Measurements from ENCODE around the gene COL6A2.

The COL6A2 gene

GRCh38 chr21:46128933-46129571, 31.1 kb downstream of the COL6A2 start:
- TF ChIP-seq CTCF (IDR thresholded peaks at IDR 0.05; ENCODE audit: insufficient read depth, low read depth, low read length, missing control alignments): no peak
- H3K4me3 ChIP-seq (ENCODE audit: low read length): no peak overlapping the region
- DNase-seq (ENCODE audit: low read depth): no peak

GRCh38 chr21:46129846-46130651, 32.1 kb downstream of the COL6A2 start:
- H3K4me3 ChIP-seq (ENCODE audit: low read length): no peak overlapping the region
- TF ChIP-seq CTCF (IDR thresholded peaks at IDR 0.05; ENCODE audit: insufficient read depth, low read depth, low read length, missing control alignments): no peak
- DNase-seq (ENCODE audit: low read depth): no peak

- DNase-seq (ENCODE audit: low read depth): no peak
- TF ChIP-seq CTCF (IDR thresholded peaks at IDR 0.05; ENCODE audit: insufficient read depth, low read depth, low read length, missing control alignments): no peak
- H3K4me3 ChIP-seq (ENCODE audit: low read length): no peak overlapping the region
These were observed 33.1 kb downstream of the COL6A2 start for GRCh38 chr21:46130831-46131587.

- no peak overlapping the region for H3K4me3 ChIP-seq (ENCODE audit: low read length)
- no peak for TF ChIP-seq CTCF (IDR thresholded peaks at IDR 0.05; ENCODE audit: insufficient read depth, low read depth, low read length, missing control alignments)
- no peak for DNase-seq (ENCODE audit: low read depth)
These were observed 33.6 kb downstream of the COL6A2 start for GRCh38 chr21:46131588-46131837.

- no peak for TF ChIP-seq CTCF (IDR thresholded peaks at IDR 0.05; ENCODE audit: insufficient read depth, low read depth, low read length, missing control alignments)
- DNase-seq (ENCODE audit: low read depth): no peak
- no peak overlapping the region for H3K4me3 ChIP-seq (ENCODE audit: low read length)
These were observed 34.1 kb downstream of the COL6A2 start for GRCh38 chr21:46131838-46132651.

GRCh38 chr21:46135782-46136395, 38.0 kb downstream of the COL6A2 start:
- DNase-seq (ENCODE audit: low read depth): no peak
- no peak for TF ChIP-seq CTCF (IDR thresholded peaks at IDR 0.05; ENCODE audit: insufficient read depth, low read depth, low read length, missing control alignments)
- no peak overlapping the region for H3K4me3 ChIP-seq (ENCODE audit: low read length)
